Keratinocyte (primary cell): ENCODE results near the gene SH2B2. TPM values are rescaled to one million over a fixed set of nuclear protein-coding genes. Genes with fewer than 3 reads are reported as not detected.

Experiments used
- DNase-seq: peaks from one replicate; pipeline ENCODE4 v3.0.0-alpha.2; 2011; ENCODE audit warnings: low read depth, missing footprints, low spot score
- FAIRE-seq: peaks from 2 replicates; lab custom pipeline; 2011; peaks lifted over from hg19 to GRCh38; lab: Jason Lieb, UNC
- H2AFZ ChIP-seq: 2 replicates; pipeline ENCODE4 v1.6.0; 2012; ENCODE audit warnings: low read length, control low read depth, inconsistent platforms; ENCODE audit not compliant: control insufficient read depth
- H3K27ac ChIP-seq: 2 replicates; pipeline ENCODE4 v1.5.1; 2011; ENCODE audit warnings: low read length; ENCODE audit not compliant: control insufficient read depth, insufficient read depth
- H3K27me3 ChIP-seq: 3 replicates; pipeline ENCODE4 v1.6.0; 2011; ENCODE audit warnings: low read length; ENCODE audit not compliant: control insufficient read depth, insufficient read depth; ENCODE audit errors: extremely low read depth
- H3K36me3 ChIP-seq, 2 experiments: 2 replicates in 1 of 2; 3 replicates in 1 of 2; pipeline ENCODE4 v1.5.1; 2011; ENCODE audit warnings: low read length in 2 of 2, mild to moderate bottlenecking in 1 of 2; ENCODE audit not compliant: control insufficient read depth in 2 of 2, insufficient read depth in 2 of 2; ENCODE audit errors: extremely low read depth in 1 of 2
- H3K4me1 ChIP-seq: 3 replicates; pipeline ENCODE4 v1.5.1; 2011; ENCODE audit warnings: low read length; ENCODE audit not compliant: control insufficient read depth, insufficient read depth; ENCODE audit errors: extremely low read depth
- H3K4me2 ChIP-seq: 3 replicates; pipeline ENCODE4 v1.6.0; 2011; ENCODE audit warnings: low read depth, low read length; ENCODE audit not compliant: control insufficient read depth, insufficient read depth; ENCODE audit errors: extremely low read depth
- H3K4me3 ChIP-seq, 3 experiments: fragments of 200-600 bp in 1 of 3; sonication (generic) in 1 of 3; 2 replicates in 2 of 3; 3 replicates in 1 of 3; pipeline ENCODE4 v1.5.1; 2011 to 2016; ENCODE audit warnings: low read length in 3 of 3, mild to moderate bottlenecking in 3 of 3, control low read depth in 2 of 3, inconsistent platforms in 1 of 3, low read depth in 1 of 3, mixed read lengths in 1 of 3, mixed run types in 1 of 3, moderate library complexity in 1 of 3; ENCODE audit not compliant: control insufficient read depth in 2 of 3, insufficient read depth in 2 of 3; ENCODE audit errors: extremely low read depth in 1 of 3
- H3K79me2 ChIP-seq: 2 replicates; pipeline ENCODE4 v1.6.0; 2012; ENCODE audit warnings: low read length; ENCODE audit not compliant: control insufficient read depth, insufficient read depth
- H3K9ac ChIP-seq: 3 replicates; pipeline ENCODE4 v1.6.0; 2011; ENCODE audit warnings: low read length; ENCODE audit not compliant: control insufficient read depth, insufficient read depth; ENCODE audit errors: extremely low read depth
- H3K9me1 ChIP-seq: 3 replicates; pipeline ENCODE4 v1.6.0; 2011; ENCODE audit warnings: low read length; ENCODE audit not compliant: control insufficient read depth, insufficient read depth; ENCODE audit errors: extremely low read depth
- H3K9me3 ChIP-seq: 2 replicates; pipeline ENCODE4 v1.5.1; 2012; ENCODE audit warnings: low read depth, low read length; ENCODE audit not compliant: control insufficient read depth
- H4K20me1 ChIP-seq: 3 replicates; pipeline ENCODE4 v1.6.0; 2011; ENCODE audit warnings: low read length; ENCODE audit not compliant: control insufficient read depth, insufficient read depth; ENCODE audit errors: extremely low read depth
- EZH2 ChIP-seq: IDR thresholded peaks from one replicate; pipeline ENCODE4 v1.6.1; 2012; ENCODE audit warnings: inconsistent platforms, mild to moderate bottlenecking, low read length, moderate library complexity
- dilution Hi-C: fragments of 300-500 bp; cut with MboI; formaldehyde crosslinking; loops from one replicate; pipeline ENCODE4 v1.7.0; 2020; ENCODE audit warnings: low sequenced_read_pairs; ENCODE audit not compliant: extremely low pct_ligation_motif_present
- polyA plus RNA-seq, 5 experiments: library from polyadenylated mRNA; depleted of rRNA in 3 of 5; stranded (reverse) in 3 of 5; stranded (forward) in 1 of 5; unstranded in 1 of 5; fragments of >200 nt; gene quantifications; 1 replicate in 1 of 5; 2 replicates in 3 of 5; 3 replicates in 1 of 5; pipeline versions ENCODE4 v1.2.1 to v1.2.3, GENCODE V29; 2011 to 2012; ENCODE audit warnings: missing spikeins in 2 of 5, low read depth in 1 of 5, low replicate concordance in 1 of 5
- TF ChIP-seq, protein P1 (sequence below), 3 experiments: IDR thresholded peaks in 1 of 3; conservative IDR thresholded peaks in 1 of 3; optimal IDR thresholded peaks in 1 of 3; 2 replicates in 2 of 3; 3 replicates in 1 of 3; pipeline versions ENCODE3 to v1.5.1; 2011; ENCODE audit warnings: low read length in 3 of 3, mild to moderate bottlenecking in 3 of 3, moderate library complexity in 2 of 3, control low read depth in 1 of 3, inconsistent platforms in 1 of 3; ENCODE audit not compliant: insufficient read depth in 2 of 3; ENCODE audit errors: extremely low read depth in 1 of 3

The SH2B2 gene
- polyA plus RNA-seq, 1 donor (not counting 4 experiments of a cell fraction or from before 2014, with no cell fraction given): 0.59 TPM

DNA sequence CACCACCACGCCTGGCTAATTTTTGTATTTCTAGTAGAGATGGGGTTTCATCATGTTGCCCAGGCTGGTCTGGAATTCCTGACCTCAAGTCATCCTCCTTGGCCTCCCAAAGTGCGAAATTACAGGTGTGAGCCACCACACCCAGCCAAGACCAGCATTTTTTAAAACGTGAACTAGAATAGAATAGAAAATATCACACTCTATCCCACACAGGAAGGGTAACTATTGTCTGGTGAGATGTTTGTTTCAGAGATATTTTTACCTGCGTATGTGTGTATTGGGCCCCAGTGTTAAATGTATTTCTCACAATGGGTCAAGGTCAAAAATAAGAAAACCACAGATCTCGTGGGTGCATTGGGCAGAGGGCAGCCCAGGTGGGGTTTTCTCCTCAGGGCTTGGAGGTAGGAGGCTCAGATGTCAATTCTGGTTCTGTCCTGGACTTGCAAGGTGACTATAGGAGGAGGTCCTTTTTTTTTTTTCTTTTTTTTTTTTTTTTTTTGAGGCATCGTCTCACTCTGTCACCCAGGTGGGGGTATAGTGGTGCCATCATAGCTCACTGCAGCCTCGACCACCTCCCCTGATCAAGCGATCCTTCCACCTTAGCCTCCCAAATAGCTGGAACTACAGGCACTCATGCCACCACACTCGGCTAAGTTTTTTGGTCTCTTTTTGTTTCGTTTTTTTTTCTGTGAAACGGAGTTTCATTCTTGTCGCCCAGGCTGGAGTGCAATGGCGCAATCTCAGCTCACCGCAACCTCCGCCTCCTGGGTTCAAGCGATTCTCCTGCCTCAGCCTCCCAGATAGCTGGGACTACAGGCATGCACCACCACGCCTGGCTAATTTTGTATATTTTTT lies 19.0 kb downstream of the SH2B2 start:
- FAIRE-seq: no peak
- no peak overlapping the region for H3K9ac ChIP-seq
- peaks cover 3% of the 10 kb centered on the region for H3K27me3 ChIP-seq
- H3K4me2 ChIP-seq: no peak overlapping the region
- H3K9me1 ChIP-seq: no peaks in the 10 kb centered on the region
- no peaks in the 10 kb centered on the region for H3K36me3 ChIP-seq
- no peaks in the 10 kb centered on the region for H3K9me3 ChIP-seq
- H4K20me1 ChIP-seq: no peaks in the 10 kb centered on the region
- H2AFZ ChIP-seq: no peak overlapping the region
- no peaks in the 10 kb centered on the region for H3K79me2 ChIP-seq
- dilution Hi-C loops: no loop called here
- no peak for DNase-seq
- H3K27ac ChIP-seq: no peak overlapping the region
- TF ChIP-seq, protein P1, sequence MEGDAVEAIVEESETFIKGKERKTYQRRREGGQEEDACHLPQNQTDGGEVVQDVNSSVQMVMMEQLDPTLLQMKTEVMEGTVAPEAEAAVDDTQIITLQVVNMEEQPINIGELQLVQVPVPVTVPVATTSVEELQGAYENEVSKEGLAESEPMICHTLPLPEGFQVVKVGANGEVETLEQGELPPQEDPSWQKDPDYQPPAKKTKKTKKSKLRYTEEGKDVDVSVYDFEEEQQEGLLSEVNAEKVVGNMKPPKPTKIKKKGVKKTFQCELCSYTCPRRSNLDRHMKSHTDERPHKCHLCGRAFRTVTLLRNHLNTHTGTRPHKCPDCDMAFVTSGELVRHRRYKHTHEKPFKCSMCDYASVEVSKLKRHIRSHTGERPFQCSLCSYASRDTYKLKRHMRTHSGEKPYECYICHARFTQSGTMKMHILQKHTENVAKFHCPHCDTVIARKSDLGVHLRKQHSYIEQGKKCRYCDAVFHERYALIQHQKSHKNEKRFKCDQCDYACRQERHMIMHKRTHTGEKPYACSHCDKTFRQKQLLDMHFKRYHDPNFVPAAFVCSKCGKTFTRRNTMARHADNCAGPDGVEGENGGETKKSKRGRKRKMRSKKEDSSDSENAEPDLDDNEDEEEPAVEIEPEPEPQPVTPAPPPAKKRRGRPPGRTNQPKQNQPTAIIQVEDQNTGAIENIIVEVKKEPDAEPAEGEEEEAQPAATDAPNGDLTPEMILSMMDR (optimal IDR thresholded peaks at IDR 0.05 in 1 of 3, IDR thresholded peaks at IDR 0.05 in 1 of 3, conservative IDR thresholded peaks at IDR 0.05 in 1 of 3; ENCODE audit: extremely low read depth in 1 of 3, insufficient read depth in 2 of 3, low read length in 3 of 3): no peak
- no peak for TF ChIP-seq EZH2
- H3K4me1 ChIP-seq: no peaks in the 10 kb centered on the region
- no peak overlapping the region for H3K4me3 ChIP-seq

DNA sequence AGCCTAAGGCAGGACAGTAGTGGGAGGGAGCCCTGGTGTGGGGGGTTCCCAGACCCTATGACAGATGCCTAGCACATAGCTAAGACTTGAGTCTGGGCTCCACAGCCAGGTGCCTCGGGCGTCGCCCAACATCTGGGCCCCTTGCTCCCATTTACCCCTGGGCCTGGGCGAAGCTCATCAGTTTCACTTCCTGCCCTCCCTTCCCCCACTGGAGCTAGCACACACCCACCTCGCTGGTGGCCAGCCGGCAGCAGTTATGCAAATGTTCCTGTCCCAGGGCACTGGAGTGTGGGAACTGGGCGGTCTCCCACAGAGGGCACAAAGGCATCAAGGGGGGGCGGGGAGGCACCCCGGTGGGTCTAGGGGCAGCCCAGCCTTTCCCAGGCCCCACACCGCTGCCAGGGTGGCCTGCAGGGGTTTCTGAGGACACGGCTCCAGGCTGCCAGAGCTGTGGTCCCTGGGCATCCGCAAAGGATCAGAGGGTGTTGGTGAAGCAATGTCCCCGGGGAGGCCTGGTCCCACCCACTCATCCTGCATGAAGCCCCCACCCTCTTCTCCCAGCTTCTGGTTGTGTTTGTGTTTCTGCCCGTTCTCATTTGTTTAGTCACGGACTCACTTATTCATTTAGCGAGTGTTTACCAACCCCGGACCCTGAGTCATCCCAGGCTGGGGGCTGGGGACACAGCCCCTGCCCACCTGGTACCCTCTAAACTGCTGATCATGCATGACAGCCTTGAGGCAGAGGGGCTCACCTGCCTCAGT lies 20.4 kb downstream of the SH2B2 start:
- dilution Hi-C loops: no loop called here
- no peaks in the 10 kb centered on the region for H3K4me1 ChIP-seq
- H4K20me1 ChIP-seq: no peaks in the 10 kb centered on the region
- TF ChIP-seq, protein P1 (optimal IDR thresholded peaks at IDR 0.05 in 1 of 3, IDR thresholded peaks at IDR 0.05 in 1 of 3, conservative IDR thresholded peaks at IDR 0.05 in 1 of 3; ENCODE audit: extremely low read depth in 1 of 3, insufficient read depth in 2 of 3, low read length in 3 of 3): no peak
- TF ChIP-seq EZH2: no peak
- H3K36me3 ChIP-seq: no peaks in the 10 kb centered on the region
- DNase-seq (no peak), FAIRE-seq (no peak)
- H3K9ac ChIP-seq: no peak overlapping the region
- no peaks in the 10 kb centered on the region for H3K9me1 ChIP-seq
- no peak overlapping the region for H3K4me2 ChIP-seq
- no peaks in the 10 kb centered on the region for H3K27me3 ChIP-seq
- no peaks in the 10 kb centered on the region for H3K79me2 ChIP-seq
- no peaks in the 10 kb centered on the region for H3K9me3 ChIP-seq
- H3K27ac ChIP-seq: no peak overlapping the region
- H2AFZ ChIP-seq: no peak overlapping the region
- H3K4me3 ChIP-seq: no peak overlapping the region
